ENCODE measurements around the gene IGFBP5.

DNA sequence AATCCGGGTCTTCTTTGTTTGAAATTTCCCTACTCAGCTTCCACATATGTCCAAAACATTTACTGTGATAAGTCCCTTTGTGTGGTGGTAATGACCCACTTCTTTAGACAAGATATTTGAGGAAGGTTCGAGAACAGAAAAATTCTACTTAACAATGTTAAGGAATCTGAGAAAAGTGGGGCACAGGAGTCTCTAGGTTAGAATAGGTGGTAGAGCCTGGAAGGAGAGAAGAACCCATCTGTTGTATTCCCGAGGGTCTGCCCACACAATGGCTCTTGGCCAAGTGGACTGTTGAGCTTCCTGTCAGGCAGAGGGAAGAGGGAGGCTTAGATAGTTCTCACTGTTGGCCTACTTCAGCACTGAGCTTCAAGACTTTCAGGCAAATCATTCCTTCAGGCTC is 57.9 kb downstream of the IGFBP5 start:
- TF ChIP-seq SNAI2 (CRISPR knock-in tag; IDR thresholded peaks at IDR 0.05) (no peak), GLIS3 (CRISPR knock-in tag; IDR thresholded peaks at IDR 0.05) (no peak), BACH2 (CRISPR knock-in tag; IDR thresholded peaks at IDR 0.05; ENCODE audit: borderline replicate concordance) (no peak)
